HepG2 (cell line): ENCODE measurements around the gene TST. TPM values are rescaled to one million over a fixed set of nuclear protein-coding genes. Genes with fewer than 3 reads are reported as not detected.

Experiments
- ATF7 ChIP-seq, 2 experiments: fragments of 450-650 bp in 1 of 2; sonication (generic) in 1 of 2; formaldehyde crosslinking in 1 of 2; IDR thresholded peaks; 2 replicates each; pipeline versions ENCODE4 v1.4.0 to v1.6.1; 2016 to 2020; ENCODE audit warnings: antibody characterized with exemption in 1 of 2, mild to moderate bottlenecking in 1 of 2, missing genetic modification reagents in 1 of 2
- CTCF ChIP-seq: sonication (generic); formaldehyde crosslinking; IDR thresholded peaks from 2 replicates; pipeline ENCODE4 v1.5.0; 2020; ENCODE audit warnings: mild to moderate bottlenecking, missing genetic modification reagents, moderate library complexity
- FOXK2 ChIP-seq: fragments of 450-650 bp; IDR thresholded peaks from 2 replicates; pipeline ENCODE4 v1.6.1; 2016
- GABPB1 ChIP-seq: IDR thresholded peaks from 2 replicates; pipeline ENCODE4 v1.6.1; 2016; ENCODE audit warnings: mild to moderate bottlenecking, missing genetic modification reagents, moderate library complexity, missing compliant biosample characterization
- IKZF5 ChIP-seq: IDR thresholded peaks from 2 replicates; pipeline ENCODE4 v1.6.1; 2018; ENCODE audit warnings: missing genetic modification reagents, mild to moderate bottlenecking, missing compliant biosample characterization
- KLF13 ChIP-seq: sonication (generic); formaldehyde crosslinking; IDR thresholded peaks from 2 replicates; pipeline ENCODE4 v1.4.0; 2020; ENCODE audit warnings: mild to moderate bottlenecking, missing genetic modification reagents
- KLF16 ChIP-seq, 2 experiments: sonication (generic) in 1 of 2; formaldehyde crosslinking in 1 of 2; IDR thresholded peaks; 2 replicates each; pipeline versions ENCODE4 v1.6.1 to v1.8.0; 2016 to 2023; ENCODE audit warnings: missing genetic modification reagents in 2 of 2, missing compliant biosample characterization in 1 of 2
- PTBP1 ChIP-seq: fragments of 200-400 bp; formaldehyde crosslinking; IDR thresholded peaks from 2 replicates; pipeline ENCODE4 v1.6.1; 2018; ENCODE audit warnings: low read length, low read depth; ENCODE audit not compliant: poor library complexity, severe bottlenecking
- SIX1 ChIP-seq: sonication (generic); formaldehyde crosslinking; IDR thresholded peaks from 2 replicates; pipeline ENCODE4 v1.4.0; 2020; ENCODE audit warnings: missing genetic modification reagents, borderline replicate concordance
- SIX4 ChIP-seq: sonication (generic); formaldehyde crosslinking; IDR thresholded peaks from 2 replicates; pipeline ENCODE4 v1.4.0; 2020; ENCODE audit warnings: missing genetic modification reagents
- SKI ChIP-seq: fragments of 450-650 bp; IDR thresholded peaks from one replicate; pipeline ENCODE4 v1.6.1; 2018; ENCODE audit warnings: mild to moderate bottlenecking; ENCODE audit not compliant: partially characterized antibody
- SPEN ChIP-seq: sonication (generic); formaldehyde crosslinking; IDR thresholded peaks from 2 replicates; pipeline ENCODE4 v1.5.1; 2020; ENCODE audit warnings: low read depth, mild to moderate bottlenecking, missing genetic modification reagents
- ZBTB42 ChIP-seq: sonication (generic); formaldehyde crosslinking; IDR thresholded peaks from 2 replicates; pipeline ENCODE4 v1.5.0; 2020; ENCODE audit warnings: mild to moderate bottlenecking, missing genetic modification reagents
- ZBTB43 ChIP-seq: sonication (generic); formaldehyde crosslinking; conservative IDR thresholded peaks from 2 replicates; pipeline ENCODE4 v1.4.0; 2020; ENCODE audit warnings: missing genetic modification reagents
- ZFAT ChIP-seq: sonication (generic); formaldehyde crosslinking; conservative IDR thresholded peaks from 2 replicates; pipeline ENCODE4 v1.8.1; 2023; ENCODE audit warnings: missing genetic modification reagents, inconsistent platforms
- ZFY ChIP-seq: sonication (generic); formaldehyde crosslinking; IDR thresholded peaks from 2 replicates; pipeline ENCODE4 v1.4.0; 2020; ENCODE audit warnings: missing genetic modification reagents
- ZGPAT ChIP-seq: IDR thresholded peaks from 2 replicates; pipeline ENCODE4 v1.6.1; 2016; ENCODE audit warnings: mild to moderate bottlenecking
- ZNF326 ChIP-seq: sonication (generic); formaldehyde crosslinking; IDR thresholded peaks from 2 replicates; pipeline ENCODE4 v1.4.0; 2020; ENCODE audit warnings: missing genetic modification reagents, borderline replicate concordance
- ZNF337 ChIP-seq: sonication (generic); formaldehyde crosslinking; IDR thresholded peaks from 2 replicates; pipeline ENCODE4 v1.5.1; 2020; ENCODE audit warnings: missing genetic modification reagents, low read depth, mild to moderate bottlenecking, borderline replicate concordance
- ZNF709 ChIP-seq: sonication (generic); formaldehyde crosslinking; IDR thresholded peaks from 2 replicates; pipeline ENCODE4 v1.5.0; 2020; ENCODE audit warnings: mild to moderate bottlenecking, missing genetic modification reagents
- ZNF737 ChIP-seq: sonication (generic); formaldehyde crosslinking; IDR thresholded peaks from 2 replicates; pipeline ENCODE4 v1.5.0; 2020; ENCODE audit warnings: missing genetic modification reagents, mild to moderate bottlenecking, borderline replicate concordance
- polyA plus RNA-seq, 8 experiments: library from polyadenylated mRNA; depleted of rRNA in 3 of 8; stranded (reverse) in 7 of 8; unstranded in 1 of 8; fragments of >200 nt; fragmentation: Illumina TruSeq in 4 of 8; extraction: Trizol in 4 of 8; gene quantifications; 2 replicates each; pipeline versions ENCODE4 v1.2.1 to v1.2.3, GENCODE V29; 2011 to 2016; ENCODE audit warnings: low read depth in 4 of 8, missing spikeins in 1 of 8, mixed read lengths in 1 of 8; ENCODE audit not compliant: insufficient read depth in 1 of 8
- total RNA-seq, 5 experiments: library from RNA; depleted of rRNA; stranded (reverse); fragments of >200 nt; fragmentation: Illumina TruSeq; extraction: Trizol; gene quantifications; 2 replicates each; pipeline ENCODE4 v1.2.3, GENCODE V29; 2016; ENCODE audit warnings: low read depth in 1 of 5

Gene TST
- total and polyA plus RNA-seq, 2 of the 13 experiments (the other 11 are each of a cell fraction or from before 2014, with no cell fraction given), result 44.6 to 63.6 TPM

- TF ChIP-seq ZNF337 (peak; percentile 95; the same call in 1 of the 2 replicates), CTCF (CRISPR knock-in tag) (no peak), FOXK2 (peak; percentile 55; the same call in 1 of the 2 replicates), ZBTB42 (peak; percentile 67; the same call in 1 of the 2 replicates), PTBP1 (no peak), GABPB1 (CRISPR knock-in tag) (peak; percentile 86), SIX4 (peak; percentile 69; the same call in 1 of the 2 replicates), KLF13 (CRISPR knock-in tag) (no peak), IKZF5 (CRISPR knock-in tag) (peak; percentile 89; the same call in 1 of the 2 replicates), ZBTB43 (CRISPR knock-in tag) (0 out of 2 replicates have a peak, but pooled peaks have one; percentile 16), SIX1 (peak; percentile 70; the same call in 1 of the 2 replicates), ZGPAT (CRISPR knock-in tag) (peak; percentile 100), ZNF737 (no peak), ZFAT (CRISPR knock-in tag) (no peak), KLF16 (CRISPR knock-in tag; IDR thresholded peaks at IDR 0.05) (peak; percentile 44 to 98; a peak in 2 of 4 replicates), ZFY (CRISPR knock-in tag) (peak; percentile 59; the same call in 1 of the 2 replicates), ZNF326 (CRISPR knock-in tag) (peak; percentile 72; the same call in 1 of the 2 replicates), SKI (peak; percentile 79), SPEN (CRISPR knock-in tag) (peak; percentile 13; the same call in 1 of the 2 replicates), ATF7 (IDR thresholded peaks at IDR 0.05) (peak; percentile 68), ATF7 (CRISPR knock-in tag; IDR thresholded peaks at IDR 0.05) (peak; percentile 89; the same call in 1 of the 2 replicates), ZNF709 (CRISPR knock-in tag) (peak; percentile 87; the same call in 1 of the 2 replicates)
These were observed 13.6 kb upstream of the TST start (continued) for GRCh38 chr22:37032535-37033460.
